Stimulated activated CD4-positive, alpha-beta T cell treated with anti-CD3 and anti-CD28 coated beads, TNF-alpha, amount 100 ng/mL, for 48 hours (primary cell): ENCODE measurements around the gene CARHSP1.
"Not testable (repeated sequence)": the region's sequence is repeated elsewhere in the genome, so short reads cannot be mapped to it uniquely, and the experiment has no call there.

Source experiments
- DNase-seq, 3 donors: peaks; one replicate each; pipeline ENCODE4 v3.0.0-alpha.2; 2020; ENCODE audit warnings: low read depth in 3 of 3

Gene CARHSP1

GRCh38 chr16:8854298-8854948, 14.4 kb downstream of the CARHSP1 start:
- no peak for DNase-seq

DNA sequence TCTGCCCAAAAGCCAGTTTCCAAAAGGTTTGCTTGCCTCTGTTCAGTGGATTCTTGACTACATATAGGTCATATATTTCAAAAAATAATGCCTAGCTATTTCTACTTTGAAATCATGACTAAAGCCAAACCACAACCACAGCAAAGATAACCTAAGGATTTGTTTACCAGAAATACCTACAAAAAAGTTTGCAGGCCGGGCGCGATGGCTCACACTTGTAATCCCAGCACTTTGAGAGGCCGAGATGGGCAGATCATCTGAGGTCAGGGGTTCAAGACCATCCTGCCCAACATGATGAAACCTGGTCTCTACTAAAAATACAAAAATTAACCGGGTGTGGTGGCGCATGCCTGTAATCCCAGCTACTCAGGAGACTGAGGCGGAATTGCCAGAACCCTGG, 15.2 kb downstream of the CARHSP1 start:
- DNase-seq: no peak

- DNase-seq: no peak
Measured at GRCh38 chr16:8853150-8853549, 15.7 kb downstream of the CARHSP1 start.

GRCh38 chr16:8852534-8852933, 16.3 kb downstream of the CARHSP1 start:
- DNase-seq: no peak

DNA sequence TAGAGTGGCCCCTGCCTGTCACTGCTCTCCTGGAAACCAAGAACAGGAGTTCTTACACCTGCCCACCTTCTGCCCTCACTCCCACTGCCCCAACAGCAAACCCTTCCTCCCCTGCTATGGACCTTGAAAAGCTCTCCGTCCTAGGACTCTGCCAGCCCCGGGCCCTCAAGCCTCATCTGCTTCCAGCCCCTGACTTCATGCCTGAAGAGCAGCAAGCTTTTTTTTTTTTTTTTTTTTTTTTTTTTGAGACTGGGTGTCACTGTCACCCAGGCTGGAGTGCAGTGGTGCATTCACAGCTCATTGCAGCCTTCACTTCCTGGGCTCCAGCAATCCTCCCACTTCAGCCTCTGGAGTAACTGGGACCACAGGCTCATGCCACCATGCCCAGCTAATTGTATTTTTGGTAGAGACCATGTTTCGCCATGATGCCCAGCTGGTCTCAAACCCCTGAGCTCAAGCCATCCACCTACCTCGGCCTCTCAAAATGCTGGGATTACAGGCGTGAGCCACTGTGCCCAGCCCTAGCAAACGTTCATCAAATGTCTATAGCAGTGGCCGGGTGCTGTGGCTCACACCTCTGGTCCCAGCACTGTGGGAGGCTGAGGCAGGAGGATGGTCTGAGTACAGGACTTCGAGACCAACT, 16.9 kb downstream of the CARHSP1 start:
- DNase-seq: no peak

- no peak for DNase-seq
Measured at GRCh38 chr16:8850279-8850885, 18.4 kb downstream of the CARHSP1 start.

DNA sequence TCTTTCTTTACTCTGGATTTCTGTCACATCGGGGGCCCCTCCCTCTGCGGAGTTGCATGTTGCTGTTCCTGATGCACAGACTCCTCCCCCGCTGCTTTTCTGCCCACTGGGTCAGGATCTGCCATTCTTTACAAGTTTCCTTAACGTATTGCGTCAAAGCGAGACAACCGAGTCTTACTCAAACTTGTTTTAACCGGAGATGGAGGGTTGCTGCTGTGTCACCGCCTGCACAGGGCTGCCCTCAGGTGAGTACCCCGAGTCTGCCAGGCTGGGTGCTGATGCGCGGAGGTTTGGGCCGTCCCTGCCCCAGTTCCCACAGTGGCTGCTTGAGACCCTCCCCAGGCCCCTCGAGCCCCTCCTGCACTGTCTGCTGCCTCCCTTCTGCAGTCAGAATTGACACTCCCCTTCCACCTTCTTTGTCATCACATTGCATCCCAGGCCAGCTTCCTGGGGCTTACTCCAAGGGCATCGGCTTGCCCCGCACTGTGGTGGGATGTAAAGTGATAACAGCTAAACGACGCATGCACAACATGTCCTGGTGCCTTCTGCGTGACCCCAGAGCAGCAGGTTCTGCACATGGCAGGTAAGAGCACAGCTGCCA, 19.3 kb downstream of the CARHSP1 start:
- no peak for DNase-seq

DNA sequence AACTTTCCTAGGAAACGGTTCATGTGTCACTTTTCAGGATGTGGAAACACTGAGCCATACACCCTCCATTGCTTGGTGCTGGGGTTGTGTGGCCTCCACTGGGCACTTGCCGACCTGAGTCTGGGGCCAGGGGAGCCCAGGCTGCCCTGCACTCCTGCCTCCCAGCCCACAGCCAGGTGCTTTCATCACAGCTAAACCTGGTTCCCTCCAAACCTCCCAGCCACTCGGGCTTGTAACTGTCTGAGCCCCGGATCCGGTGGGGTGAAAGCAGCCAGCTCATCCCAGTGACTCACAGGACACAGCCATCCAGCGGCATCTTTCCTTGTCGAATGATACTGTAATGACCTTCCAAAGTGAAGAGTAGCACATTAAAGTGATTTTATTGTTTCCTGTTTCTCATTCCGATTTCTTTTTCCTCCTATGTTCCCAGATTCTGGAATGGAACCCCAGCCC, 19.8 kb downstream of the CARHSP1 start:
- DNase-seq: no peak

DNA sequence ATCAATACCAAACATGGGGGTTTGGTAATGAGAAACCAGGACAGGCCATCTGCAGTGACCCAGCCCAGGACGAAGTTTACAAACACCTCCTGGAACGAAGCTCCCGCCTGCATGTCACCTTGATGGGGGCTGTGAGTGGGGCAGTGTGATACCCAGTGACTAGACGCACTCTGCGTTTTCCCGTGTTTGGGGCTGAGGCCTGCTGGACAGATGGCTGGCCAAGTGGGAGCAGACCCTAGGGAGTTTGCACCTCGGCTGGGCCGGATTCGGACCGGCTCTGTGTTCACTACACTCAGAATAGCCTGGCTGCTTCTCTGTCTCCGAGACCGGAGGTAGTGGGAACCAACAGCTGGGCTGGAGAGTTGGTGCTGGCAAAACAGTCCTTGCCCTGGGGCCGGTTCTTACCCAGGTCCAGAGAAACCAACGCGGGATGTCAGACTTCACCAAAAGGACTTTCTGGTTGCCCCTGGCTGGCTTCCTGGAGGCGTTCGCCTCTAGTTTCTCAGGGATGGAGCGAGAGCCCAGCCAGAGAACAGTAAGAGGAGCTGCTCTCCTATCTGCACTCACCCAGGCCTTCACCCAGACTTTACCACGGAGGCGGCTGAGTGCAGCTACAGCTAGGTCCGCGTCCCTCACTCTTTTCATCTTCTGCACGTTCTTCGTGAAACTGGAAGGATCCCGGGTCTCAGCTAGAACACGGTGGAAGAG, 20.4 kb downstream of the CARHSP1 start:
- DNase-seq: no peak

- DNase-seq: no peak
Measured at GRCh38 chr16:8847623-8848022, 21.2 kb downstream of the CARHSP1 start.

- no peak for DNase-seq
Measured at GRCh38 chr16:8847145-8847544, 21.7 kb downstream of the CARHSP1 start.

- no peak for DNase-seq
Measured at GRCh38 chr16:8846401-8846932, 22.3 kb downstream of the CARHSP1 start.

DNA sequence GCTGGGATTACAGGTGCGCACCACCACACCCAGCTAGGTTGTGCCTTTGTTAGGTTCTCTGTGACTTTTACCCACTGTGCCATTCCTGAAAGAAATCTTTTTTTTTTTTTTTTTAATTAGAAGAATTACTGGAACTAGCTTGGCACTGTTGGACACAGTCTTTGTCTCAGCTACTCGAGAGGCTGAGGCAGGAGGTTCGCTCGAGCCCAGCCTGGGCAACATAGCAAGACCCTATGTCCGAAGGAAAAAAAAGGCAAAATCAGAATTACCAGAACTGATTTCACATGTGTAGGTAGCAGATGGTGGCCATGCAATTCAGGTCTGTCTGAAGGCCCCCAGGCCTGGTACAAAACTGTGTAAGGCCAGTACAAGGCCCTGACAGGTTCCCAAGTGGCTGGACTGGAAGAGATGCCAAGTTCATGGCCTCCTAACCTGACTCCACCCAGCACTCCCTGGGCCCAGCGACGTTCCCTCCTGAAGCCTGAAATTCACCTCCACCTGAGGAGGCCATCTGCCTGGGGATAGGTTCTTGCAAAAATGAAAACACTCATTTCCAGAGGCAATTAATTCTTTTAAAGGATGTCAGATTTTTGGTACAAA, 23.0 kb downstream of the CARHSP1 start:
- no peak for DNase-seq

DNA sequence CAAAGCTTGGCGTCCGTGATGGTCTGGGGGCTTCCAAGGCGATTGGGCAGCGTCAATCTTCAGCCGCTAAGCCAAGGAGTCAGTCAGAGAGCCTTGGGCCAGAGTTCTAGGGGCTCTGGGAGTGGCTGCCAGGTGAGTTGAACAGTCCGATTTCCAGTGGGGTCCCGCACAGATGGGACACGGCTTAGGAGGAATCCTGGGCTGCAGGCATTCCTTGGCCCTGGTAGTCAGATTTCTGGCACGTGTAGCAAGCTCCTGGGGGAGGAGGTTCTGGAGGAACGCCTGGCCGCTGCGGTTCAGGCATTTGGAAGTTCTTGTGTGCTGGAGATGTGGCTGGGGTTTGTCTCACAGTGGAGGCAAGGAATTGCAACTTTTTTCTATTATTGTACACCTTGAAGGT, 25.5 kb downstream of the CARHSP1 start:
- not testable (repeated sequence) for DNase-seq

DNA sequence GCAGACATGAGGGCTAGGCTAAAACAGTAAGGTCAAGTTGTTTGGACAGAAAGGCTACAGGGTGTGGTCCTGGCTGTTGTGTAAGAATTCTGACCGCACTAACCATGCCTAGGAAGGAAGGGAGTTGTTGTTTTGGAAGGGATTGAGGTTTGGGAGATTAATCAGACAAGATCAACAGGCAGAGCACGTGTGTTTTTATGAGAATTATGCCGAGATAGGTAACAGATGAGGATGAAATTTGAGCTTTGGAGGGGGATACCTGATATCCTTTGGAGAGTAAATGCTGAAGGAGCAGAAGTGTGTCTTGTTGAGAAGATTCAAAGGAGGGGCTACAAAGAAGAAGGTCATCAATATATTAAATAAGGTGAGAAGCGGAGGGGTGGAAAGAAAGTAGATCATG, 26.8 kb downstream of the CARHSP1 start:
- DNase-seq: not testable (repeated sequence)

GRCh38 chr16:8837594-8837993, 31.2 kb downstream of the CARHSP1 start:
- DNase-seq: not testable (repeated sequence)

DNA sequence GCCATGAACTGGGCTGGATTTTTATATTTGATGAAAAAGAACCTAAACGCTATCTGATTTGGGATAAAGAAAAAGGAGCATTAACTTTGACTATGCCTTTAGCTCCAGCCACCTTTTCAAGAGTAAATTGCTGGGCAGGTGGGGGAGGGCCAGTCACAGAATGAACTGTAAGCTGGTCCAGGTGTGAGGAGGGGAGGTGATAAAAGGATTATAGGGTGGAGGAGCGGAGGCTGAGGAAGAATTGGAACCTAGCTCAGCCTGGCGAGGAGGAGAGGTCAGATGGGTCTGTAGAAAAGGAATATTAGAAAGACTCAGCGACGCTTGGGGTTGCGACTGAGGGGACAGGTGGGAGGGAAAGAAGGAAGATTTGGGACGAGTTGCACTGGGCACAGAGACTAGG, 32.0 kb downstream of the CARHSP1 start:
- DNase-seq: not testable (repeated sequence)

- no peak for DNase-seq
Measured at GRCh38 chr16:8832717-8833105, 36.1 kb downstream of the CARHSP1 start.

- DNase-seq: no peak
Measured at GRCh38 chr16:8831871-8832716, 36.7 kb downstream of the CARHSP1 start.

- no peak for DNase-seq
Measured at GRCh38 chr16:8831450-8831849, 37.4 kb downstream of the CARHSP1 start.
